Stimulated activated CD8-positive, alpha-beta memory T cell treated with anti-CD3 and anti-CD28 coated beads, Interleukin-7, amount 100 ng/mL, for 48 hours (primary cell): ENCODE results near the gene PLEKHN1.

Source experiments
- DNase-seq, 2 donors: peaks; one replicate each; pipeline ENCODE4 v3.0.0-alpha.2; 2020; ENCODE audit warnings: low read depth in 1 of 2; ENCODE audit errors: extremely low read depth in 1 of 2

The PLEKHN1 gene

DNA sequence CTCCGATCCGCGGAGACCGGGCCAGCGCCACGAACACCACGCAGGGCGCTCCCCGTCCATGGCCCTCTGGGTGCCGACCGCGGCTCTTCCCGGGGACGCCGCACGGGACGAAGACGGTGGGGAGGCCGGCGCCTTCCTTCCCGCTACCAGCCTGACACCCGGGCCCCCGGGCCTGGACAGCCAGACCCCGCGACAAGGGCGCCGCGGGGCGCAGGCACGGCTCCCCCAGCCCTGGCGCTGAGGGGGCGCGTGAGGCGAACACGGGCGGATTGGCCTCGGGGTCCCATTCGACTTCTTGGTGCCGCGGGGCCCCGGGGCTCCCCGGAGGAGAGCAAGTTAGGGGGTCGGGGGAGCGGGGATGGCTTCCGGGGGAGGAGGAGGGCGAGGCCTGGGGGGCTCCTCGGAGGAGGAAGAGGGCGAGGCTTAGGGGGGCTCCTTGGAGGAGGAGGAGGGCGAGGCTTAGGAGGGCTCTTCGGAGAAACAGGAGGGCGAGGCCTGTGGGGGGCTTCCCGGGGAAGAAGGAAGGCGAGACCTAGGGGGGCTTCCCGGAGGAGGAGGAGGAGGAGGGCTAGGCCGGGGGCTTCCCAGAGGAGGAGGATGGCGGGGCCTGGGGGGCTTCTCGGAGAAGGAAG is 6.4 kb upstream of the PLEKHN1 start:
- DNase-seq: no peak

DNA sequence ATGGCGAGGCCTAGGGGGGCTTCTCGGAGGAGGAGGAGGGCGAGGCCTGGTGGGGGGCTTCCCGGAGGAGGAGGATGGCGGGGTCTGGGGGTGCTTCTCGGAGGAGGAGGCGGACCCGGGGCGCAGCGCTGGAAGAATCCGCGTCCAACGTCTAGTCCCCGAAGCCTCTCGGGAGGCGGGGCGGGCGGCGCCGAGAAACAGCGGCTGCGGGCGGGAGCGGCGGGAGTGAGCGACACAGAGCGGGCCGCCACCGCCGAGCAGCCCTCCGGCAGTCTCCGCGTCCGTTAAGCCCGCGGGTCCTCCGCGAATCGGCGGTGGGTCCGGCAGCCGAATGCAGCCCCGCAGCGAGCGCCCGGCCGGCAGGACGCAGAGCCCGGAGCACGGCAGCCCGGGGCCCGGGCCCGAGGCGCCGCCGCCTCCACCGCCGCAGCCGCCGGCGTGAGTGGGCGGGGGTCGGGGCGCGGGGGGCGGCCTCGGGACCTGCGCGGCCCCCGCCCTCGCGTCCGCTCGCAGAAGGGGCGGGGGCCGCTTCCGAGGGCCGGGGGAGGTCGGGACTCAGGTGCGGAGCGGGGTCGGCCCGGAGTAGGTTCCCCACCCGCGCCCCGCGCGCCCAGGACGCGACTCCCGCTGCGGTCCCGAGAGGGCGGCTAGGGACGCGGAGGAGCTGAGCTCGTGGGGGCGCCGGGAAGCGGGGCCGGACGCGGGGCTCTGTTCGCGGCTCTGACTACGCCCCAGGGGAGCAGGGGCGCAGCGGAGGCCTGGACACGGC is 5.7 kb upstream of the PLEKHN1 start, which contains the start of gene KLHL17:
KLHL17 (plus strand) TSS at position 222 of the 769 bp plus-strand sequence; CDS start at position 332, 110 bp downstream.
- peak; percentile 61 to 77 for DNase-seq

DNA sequence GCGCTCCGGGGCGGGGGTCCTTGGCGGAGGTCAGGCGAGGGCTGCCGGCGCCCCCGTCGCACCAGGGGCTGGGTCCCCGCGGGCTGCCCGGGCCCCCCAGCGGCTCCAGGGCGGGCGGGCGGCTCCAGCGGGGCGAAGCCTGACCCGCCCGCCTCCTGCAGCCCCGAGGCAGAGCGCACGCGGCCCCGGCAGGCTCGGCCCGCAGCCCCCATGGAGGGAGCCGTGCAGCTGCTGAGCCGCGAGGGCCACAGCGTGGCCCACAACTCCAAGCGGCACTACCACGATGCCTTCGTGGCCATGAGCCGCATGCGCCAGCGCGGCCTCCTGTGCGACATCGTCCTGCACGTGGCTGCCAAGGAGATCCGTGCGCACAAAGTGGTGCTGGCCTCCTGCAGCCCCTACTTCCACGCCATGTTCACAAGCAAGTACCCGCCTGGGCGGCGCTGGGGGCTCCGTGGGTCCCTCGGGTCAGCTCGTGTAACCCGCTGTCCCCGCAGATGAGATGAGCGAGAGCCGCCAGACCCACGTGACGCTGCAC is 5.1 kb upstream of the PLEKHN1 start:
- no peak for DNase-seq

DNA sequence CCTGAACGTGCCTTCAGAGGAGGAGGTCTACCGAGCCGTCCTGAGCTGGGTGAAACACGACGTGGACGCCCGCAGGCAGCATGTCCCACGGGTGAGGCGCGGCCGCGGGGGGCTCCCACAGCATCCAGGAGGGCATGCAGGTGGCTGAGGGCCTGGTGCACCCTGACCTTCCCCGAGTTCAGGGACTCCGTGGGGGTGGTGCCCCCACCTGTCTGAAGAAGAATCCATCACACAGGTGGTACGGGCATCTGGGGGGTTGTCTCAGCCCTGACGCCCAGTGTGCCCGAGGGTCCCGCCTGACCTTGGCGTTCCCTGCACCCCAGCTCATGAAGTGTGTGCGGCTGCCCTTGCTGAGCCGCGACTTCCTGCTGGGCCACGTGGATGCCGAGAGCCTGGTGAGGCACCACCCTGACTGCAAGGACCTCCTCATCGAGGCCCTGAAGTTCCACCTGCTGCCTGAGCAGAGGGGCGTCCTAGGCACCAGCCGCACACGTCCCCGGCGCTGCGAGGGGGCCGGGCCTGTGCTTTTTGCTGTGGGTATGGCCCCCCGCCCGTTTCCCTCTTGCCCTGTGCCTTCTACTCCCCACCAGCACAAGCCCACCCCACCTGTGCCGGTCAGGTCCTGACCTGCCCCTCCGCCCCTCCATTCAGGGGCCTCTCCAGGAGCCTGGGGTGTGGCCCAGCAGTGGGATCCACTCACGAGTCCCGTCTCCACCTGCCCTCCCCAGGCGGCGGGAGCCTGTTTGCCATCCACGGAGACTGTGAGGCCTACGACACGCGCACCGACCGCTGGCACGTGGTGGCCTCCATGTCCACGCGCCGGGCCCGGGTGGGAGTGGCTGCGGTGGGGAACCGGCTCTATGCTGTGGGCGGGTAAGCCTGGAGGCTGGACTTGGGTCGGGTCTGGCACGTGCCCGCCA is 3.6 kb upstream of the PLEKHN1 start:
- no peak for DNase-seq

DNA sequence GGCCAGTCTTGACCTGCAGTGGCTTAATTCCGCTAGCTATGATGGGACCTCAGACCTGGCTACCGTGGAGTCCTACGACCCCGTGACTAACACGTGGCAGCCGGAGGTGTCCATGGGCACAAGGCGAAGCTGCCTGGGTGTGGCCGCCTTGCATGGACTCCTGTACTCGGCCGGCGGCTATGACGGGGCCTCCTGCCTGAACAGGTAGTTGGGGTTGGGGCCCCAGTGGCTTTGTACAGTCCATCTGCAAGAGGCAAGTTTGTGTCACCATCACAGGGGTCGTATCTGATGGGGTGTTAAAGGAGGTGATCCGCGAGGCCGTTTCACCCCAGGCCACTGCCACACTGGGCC is 3.0 kb upstream of the PLEKHN1 start:
- no peak for DNase-seq

DNA sequence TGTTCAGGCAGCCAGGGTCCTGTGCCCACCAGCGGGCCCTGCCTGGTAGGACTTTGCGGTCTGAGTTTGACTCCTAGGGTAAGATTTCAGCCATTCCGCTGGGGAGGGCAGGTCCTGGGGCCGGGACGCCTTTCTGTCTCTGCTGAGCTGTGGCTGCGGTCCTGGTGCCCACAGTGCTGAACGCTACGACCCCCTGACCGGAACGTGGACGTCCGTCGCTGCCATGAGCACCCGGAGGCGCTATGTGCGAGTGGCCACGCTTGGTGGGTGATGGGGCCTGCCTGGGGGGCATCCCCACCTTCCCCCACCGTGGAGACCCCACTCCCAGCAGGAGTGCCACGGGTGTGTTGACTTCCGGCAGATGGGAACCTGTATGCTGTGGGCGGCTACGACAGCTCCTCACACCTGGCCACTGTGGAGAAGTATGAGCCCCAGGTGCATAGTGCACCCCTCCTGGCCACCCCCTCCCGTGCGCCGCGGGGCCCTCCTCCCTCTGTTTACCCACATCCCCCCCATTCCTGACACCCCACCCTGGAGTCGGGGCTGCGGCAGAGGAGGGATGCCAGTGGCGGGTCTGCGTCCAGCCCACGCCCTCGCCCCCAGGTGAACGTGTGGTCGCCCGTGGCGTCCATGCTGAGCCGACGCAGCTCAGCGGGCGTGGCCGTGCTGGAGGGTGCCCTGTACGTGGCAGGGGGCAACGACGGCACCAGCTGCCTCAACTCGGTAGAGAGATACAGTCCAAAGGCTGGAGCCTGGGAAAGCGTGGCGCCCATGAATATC is 2.3 kb upstream of the PLEKHN1 start:
- no peak for DNase-seq

DNA sequence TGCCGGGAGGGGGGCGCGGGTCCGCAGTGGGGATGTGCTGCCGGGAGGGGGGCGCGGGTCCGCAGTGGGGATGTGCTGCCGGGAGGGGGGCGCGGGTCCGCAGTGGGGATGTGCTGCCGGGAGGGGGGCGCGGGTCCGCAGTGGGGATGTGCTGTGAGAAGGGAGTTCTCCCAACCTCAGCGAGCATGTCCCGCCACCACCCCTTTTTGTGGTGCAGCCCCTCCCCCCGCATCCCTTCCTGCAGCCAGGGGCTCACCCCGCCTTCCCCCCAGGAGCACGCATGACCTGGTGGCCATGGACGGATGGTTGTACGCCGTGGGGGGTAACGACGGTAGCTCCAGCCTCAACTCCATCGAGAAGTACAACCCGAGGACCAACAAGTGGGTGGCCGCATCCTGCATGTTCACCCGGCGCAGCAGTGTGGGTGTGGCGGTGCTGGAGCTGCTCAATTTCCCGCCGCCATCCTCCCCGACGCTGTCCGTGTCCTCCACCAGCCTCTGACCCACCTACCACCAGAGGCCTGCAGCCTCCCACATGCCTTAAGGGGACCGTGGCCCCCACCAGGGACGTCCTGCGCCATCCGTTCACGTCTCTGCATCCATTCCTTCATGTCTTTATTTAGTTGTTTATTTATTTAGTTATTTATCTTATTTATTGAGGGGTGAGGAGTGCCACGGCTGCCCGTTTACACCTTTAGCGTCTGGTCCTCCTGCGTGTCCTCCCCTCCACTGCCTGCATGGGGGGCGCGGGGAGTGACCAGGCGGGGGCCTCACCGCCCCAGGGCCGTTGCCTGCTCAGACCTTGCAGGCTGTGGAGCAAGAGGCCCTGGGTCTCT is 1.4 kb upstream of the PLEKHN1 start:
- no peak for DNase-seq

DNA sequence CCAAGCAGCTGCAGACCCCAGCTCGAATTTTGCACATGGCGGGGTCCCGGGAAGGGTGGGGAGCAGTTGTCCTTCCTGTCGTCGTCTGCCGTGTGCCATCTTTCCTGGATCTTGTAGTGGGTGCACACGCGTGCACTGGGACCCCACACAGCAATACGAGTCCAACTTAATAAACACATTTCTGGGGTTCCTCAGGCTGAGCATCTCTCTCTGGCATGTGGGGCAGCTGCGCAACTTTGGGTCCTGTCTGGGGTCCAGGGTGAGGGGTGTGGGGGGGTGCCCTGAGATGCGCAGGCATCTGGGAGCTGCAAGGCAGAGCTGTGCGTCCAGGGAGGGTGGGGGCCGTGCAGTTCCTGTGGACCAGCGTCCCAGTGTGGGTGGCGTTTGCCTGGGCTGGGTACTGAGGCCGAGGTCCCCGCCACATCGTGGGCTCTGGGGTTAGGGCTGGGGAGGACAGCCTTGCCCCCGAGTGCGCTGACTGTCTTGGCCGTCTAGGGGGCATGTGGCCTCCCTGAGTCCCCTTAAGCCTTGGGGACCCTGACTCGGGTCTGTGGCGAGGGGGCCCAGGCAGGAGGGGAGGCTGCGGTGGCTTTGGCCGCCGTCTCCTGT is 652 bp upstream of the PLEKHN1 start:
- DNase-seq: no peak

DNA sequence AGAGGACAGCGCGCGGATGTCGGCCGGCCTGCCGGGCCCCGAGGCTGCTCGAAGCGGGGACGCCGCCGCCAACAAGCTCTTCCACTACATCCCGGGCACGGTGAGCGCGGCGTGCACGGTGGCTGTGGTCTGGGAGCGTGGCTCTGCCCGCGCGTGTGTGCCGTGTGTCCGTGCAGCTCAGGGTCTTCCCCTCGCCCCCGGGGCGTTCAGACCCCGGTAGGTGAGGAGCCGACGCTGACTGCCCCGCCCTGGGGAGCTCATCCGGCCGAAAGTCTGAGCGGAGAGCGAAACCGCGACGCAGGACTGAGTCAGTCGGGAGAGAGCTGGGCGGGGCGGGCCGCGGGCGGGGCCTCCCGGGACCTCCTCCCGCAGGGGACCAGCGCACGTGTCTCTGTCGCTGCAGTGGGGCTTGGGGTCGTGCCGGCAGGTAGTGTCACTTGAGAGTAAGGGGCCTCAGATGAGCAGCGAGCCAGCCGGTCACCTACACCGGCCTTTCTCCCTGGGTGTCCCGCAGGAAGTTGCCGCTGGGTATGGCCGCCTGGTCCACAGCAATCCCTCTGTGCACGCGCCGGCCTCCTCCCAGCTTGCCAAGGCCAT is 520 bp downstream of the PLEKHN1 start:
- DNase-seq: peak; percentile 74 to 79

DNA sequence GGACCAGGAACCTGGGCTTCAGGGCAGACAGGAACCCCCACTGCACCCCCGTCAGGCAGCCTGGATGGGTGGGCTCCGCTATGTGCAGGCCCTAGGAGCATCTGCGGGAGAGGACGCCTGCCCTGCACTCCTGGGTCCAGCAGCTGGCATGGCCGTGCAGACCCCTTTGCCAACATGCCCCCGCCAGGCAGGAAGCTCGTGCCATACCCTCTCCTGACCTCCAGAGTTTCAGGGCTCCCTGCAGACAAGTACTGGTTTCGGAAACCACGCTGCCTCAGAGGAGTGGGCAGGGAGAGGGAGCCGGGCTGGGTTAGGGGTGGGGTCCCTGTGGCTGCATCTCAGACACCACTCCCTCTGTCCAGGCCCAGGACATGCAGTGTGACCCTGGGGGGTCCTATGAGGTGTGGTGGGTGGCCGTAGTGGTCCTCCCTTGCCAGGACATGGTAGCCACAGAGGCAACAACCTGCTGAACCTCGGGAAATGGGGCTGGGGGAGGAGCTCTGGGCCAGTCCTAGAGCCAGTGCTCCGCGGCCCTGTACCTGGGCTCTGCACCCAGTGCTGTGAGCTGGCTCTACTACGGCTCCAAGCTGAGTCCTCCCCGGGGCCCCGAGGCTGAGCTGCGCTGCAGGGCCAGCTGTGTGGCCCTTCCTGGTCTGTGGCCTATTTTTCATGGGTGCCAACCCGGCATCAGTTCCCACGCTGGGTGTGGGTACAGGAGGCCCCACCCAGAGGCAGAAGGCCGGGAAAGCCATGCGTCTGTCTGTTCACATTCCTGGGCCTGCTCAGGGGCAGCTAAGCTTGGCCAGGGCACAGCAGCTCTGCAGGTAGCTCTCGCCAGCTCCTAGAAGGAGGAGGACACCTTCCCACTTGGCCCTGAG is 1.4 kb downstream of the PLEKHN1 start:
- no peak for DNase-seq

DNA sequence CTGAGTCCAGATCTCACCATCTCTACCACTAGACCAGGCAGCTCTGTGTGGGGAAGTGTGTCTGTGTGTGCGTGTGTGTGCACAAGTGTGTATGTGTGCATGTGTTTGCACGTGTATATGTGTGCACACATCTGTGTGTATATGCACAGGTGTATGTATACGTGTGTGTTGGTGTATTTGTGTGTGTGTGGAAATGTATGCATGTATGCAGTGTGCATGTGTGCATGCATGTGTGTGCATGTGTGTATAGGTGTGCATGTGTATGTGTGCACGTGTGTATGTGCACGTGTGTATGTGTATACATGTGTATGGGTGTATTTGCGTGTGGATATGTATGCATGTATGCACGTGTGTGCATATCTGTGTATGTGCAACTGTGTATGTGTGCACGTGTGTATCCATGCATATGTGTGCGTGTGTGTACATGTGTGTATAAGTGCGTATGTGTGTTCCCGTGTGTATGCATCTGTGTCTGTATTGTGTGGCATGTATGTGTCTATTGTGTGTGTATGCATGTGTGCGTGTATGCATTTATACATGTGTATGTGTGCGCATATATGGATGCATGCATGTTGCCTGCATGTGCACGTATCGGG is 3.1 kb downstream of the PLEKHN1 start:
- no peak for DNase-seq

DNA sequence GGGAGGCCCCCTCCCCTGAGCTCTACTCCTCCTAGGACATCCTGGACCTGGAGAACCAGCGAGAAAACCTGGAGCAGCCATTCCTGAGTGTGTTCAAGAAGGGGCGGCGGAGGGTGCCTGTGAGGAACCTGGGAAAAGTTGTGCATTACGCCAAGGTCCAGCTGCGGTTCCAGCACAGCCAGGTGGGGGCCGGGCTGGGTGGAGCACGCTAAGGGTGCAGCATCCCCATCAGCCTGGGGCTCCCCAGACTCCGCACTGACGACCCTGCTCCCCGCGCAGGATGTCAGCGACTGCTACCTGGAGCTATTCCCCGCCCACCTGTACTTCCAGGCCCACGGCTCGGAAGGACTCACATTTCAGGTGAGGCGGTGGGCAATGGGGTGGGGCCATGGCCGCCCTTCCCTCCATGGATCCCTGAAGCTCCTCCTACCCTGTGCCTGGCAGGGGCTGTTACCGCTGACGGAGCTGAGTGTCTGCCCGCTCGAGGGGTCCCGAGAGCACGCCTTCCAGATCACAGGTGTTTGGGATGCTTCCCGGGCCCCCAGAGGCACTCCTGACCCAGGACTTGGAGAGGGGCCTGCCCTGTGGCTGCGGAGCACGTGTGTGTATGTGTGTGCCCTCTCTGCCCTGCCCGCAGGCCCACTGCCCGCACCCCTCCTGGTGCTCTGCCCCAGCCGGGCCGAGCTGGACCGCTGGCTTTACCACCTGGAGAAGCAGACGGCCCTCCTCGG is 4.1 kb downstream of the PLEKHN1 start:
- no peak for DNase-seq

DNA sequence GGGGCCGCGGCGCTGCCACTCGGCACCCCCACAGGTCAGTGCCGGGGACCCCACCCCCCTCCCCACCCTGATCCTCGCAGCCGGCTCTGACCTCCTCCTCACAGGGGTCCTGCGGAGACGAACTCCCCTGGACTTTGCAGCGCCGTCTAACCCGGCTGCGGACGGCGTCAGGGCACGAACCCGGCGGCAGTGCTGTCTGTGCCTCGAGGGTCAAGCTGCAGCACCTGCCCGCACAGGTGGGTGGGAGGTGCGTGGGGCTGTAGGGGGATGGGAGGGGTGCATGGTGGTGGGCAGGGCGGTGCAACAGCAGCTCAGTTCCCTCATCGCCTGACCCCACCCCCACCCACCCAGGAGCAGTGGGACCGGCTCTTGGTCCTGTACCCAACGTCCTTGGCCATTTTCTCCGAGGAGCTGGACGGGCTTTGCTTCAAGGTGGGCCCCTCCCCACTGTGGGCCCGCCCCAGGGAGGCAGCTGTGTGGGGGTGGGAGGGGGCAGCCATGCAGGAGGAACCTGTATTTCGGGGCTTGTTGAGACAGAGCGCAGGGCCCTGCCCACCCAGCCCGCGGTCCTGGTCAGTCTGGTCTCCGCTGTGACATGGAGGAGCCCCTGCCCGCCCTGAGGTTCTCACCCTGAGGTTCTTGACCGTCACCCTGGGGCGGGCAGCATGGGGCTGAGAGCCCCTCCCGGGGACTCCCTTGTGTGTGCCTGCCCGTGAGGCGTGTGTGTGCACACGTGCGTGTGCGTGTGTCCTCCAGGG is 4.9 kb downstream of the PLEKHN1 start:
- no peak for DNase-seq

DNA sequence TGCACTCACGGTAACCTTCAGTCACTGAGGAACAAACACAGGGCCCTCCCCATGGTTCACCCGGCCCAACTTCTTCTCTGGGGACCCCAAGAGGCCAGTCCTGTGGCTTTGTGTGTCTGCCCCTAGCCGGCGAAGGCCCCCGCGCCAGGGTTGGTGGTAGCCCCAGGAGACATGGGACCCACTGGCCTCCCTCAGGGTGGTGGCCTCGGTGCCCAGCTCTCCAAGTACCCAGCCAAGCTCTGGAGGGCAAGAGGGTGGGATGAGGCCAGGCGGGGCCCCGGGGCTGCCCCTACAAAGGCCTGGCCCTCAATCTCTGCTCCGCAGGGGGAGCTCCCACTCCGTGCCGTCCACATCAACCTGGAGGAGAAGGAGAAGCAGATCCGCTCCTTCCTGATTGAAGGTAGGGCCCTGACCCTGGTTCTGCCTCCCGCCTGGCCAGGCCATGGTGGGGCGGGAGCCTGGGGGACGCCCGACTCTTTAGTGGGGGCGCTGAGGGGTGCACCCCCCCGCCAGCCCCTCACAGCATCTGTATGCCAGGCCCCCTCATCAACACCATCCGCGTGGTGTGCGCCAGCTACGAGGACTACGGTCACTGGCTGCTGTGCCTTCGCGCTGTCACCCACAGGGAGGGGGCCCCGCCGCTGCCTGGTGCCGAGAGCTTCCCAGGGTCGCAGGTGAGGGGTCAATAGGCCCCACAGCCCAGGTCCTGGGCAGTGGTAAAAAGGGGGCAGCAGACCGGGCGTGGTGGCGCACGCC is 5.6 kb downstream of the PLEKHN1 start:
- DNase-seq: no peak

DNA sequence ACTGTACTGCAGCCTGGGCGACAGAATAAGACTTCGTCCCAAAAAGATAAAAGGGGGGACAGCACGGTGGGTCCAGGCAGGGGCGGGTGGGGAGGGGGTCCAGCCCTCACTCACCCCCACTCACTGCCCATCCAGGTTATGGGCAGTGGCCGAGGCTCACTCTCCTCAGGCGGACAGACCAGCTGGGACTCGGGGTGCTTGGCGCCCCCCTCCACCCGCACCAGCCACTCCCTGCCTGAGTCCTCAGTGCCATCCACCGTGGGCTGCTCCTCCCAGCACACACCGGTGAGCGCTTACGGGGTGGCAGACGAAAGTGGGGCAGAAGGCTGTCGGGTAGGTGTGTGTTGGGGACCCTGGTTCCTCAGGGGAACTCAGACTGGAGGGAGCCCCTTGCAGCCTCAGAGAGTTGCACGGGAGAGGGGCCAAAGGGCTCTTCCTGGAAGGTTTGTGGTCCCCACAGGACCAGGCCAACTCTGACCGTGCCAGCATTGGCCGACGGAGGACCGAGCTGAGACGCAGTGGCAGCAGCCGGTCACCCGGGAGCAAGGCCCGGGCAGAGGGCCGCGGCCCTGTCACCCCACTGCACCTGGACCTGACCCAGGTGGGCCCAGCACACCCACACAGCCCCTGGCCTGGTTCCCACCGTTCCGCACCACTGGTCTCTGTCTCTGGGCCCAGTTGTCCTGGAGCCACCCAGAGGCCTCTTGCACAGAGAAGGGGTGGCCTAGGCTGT is 6.6 kb downstream of the PLEKHN1 start:
- no peak for DNase-seq
